GM11168 (cell line): ENCODE results near the gene TCF25.
"Not testable (repeated sequence)": the region's sequence is repeated elsewhere in the genome, so short reads cannot be mapped to it uniquely, and the experiment has no call there.

Source experiments
- in situ Hi-C: fragments of 300-500 bp; cut with MboI; formaldehyde crosslinking; loops from one replicate; pipeline ENCODE4 v1.12.0; 2022; ENCODE audit warnings: low sequenced_read_pairs; ENCODE audit not compliant: unreplicated experiment

The TCF25 gene

DNA sequence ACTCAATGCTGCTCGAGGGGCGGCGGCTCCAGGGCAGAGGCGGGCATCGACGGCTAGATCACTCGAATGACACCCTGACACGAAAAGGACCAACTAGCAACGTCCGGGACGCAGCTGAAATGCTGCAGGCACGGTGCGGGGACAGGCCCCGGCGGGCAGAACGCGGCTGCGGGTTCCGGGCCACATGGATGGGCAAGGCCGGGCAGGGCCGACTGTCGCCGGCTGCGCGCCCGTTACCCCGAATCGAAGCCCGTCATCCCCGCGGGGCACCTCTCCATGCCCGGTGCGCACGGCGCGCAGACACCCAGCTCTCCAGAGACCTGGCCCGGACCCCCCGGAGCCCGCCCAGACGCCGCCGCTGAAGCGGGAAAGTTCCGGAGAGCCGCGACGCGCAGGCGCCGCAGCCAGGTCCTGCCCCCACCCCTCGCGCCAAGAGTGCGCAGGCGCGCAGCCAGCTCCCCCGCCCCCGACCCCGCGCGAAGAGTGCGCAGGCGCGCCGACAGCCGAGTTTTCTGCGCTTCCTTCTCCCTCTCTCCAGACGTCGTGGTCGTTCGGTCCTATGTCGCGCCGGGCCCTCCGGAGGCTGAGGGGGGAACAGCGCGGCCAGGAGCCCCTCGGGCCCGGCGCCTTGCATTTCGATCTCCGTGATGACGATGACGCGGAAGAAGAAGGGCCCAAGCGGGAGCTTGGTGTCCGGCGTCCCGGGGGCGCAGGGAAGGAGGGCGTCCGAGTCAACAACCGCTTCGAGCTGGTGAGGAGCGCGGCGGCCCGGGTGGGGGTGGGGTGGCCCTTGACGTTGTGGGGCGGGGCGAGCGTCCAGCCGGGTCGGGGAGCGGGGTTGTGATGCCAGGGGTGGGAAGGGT lies at the start of gene TCF25:
Gene TCF25 (plus strand): TSS at position 484 of the 863 bp plus-strand sequence. CDS start 76 bp downstream, at position 560.
- in situ Hi-C loops, result no loop called here

GRCh38 chr16:89823824-89824148 lies 49.6 kb upstream of the TCF25 start:
- in situ Hi-C loops, result not testable (repeated sequence)

DNA sequence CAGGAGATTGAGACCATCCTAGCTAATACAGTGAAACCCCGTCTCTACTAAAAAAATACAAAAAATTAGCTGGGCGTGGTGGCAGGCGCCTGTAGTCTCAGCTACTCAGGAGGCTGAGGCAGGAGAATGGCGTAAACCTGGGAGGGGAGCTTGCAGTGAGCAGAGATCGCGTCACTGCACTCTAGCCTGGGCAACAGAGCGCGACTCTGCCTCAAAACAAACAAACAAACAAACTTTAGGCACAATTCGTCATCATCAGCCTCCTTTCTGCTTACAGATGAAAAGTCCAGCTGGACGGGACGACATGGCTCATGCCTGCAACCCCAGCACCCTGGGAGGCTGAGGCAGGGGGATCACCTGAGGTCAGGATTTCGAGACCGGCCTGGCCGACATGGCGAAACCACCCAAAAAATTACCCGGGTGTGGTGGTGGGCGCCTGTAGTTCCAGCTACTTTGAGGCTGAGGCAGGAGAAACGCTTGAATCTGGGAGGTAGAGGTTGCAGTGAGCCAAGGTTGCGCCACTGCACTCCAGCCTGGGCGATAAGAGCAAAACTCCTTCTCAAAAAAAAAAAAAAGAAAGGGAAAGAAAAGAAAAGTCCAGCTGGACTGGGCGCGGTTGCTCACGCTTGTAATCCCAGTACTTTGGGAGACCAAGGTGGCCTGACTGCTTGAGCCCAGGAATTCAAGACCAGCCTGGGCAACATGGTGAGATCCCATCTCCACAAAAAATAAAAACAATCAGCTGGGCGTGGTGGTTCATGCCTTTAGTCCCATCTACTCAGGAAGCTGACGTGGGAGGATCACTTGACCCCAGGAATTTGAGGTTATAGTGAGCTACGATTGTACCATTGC lies 46.6 kb upstream of the TCF25 start:
- in situ Hi-C loops, result no loop called here

GRCh38 chr16:89827383-89828198 lies 45.8 kb upstream of the TCF25 start:
- in situ Hi-C loops, result no loop called here

- in situ Hi-C loops, result no loop called here
Observed at GRCh38 chr16:89828199-89828869, 45.1 kb upstream of the TCF25 start, which contains the start of gene SPIRE2. Gene SPIRE2 (plus strand): TSS chr16:89828475. CDS start chr16:89828551, 76 bp downstream.

- in situ Hi-C loops, result no loop called here
Observed at GRCh38 chr16:89828870-89829629, 44.3 kb upstream of the TCF25 start.

GRCh38 chr16:89829630-89830437 lies 43.6 kb upstream of the TCF25 start:
- in situ Hi-C loops, result no loop called here

GRCh38 chr16:89831810-89832328 lies 41.5 kb upstream of the TCF25 start:
- in situ Hi-C loops, result no loop called here

- in situ Hi-C loops, result not testable (repeated sequence)
Observed at GRCh38 chr16:89833664-89834363, 39.6 kb upstream of the TCF25 start.

DNA sequence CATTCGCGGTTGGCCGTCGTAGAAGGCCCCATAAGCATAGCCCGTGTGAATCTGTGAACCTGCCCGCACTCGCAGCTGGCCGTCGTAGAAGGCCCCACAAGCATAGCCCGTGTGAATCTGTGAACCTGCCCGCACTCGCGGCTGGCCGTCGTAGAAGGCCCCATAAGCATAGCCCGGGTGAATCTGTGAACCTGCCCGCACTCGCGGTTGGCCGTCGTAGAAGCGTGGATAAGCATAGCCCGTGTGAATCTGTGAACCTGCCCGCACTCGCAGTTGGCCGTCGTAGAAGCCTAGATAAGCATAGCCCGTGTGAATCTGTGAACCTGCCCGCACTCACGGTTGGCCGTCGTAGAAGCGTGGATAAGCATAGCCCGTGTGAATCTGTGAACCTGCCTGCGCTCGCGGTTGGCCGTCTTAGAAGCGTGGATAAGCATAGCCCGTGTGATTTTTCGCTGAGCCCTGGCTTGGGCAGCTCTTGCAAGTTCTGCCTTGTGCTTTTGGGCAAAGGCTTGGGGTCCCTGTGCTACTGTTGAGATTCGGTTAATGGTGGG lies 38.5 kb upstream of the TCF25 start:
- in situ Hi-C loops, result not testable (repeated sequence)

GRCh38 chr16:89836484-89836883 lies 36.9 kb upstream of the TCF25 start:
- in situ Hi-C loops, result not testable (repeated sequence)

GRCh38 chr16:89837014-89837546 lies 36.3 kb upstream of the TCF25 start:
- in situ Hi-C loops, result no loop called here

GRCh38 chr16:89841275-89841674 lies 32.1 kb upstream of the TCF25 start:
- in situ Hi-C loops, result no loop called here

DNA sequence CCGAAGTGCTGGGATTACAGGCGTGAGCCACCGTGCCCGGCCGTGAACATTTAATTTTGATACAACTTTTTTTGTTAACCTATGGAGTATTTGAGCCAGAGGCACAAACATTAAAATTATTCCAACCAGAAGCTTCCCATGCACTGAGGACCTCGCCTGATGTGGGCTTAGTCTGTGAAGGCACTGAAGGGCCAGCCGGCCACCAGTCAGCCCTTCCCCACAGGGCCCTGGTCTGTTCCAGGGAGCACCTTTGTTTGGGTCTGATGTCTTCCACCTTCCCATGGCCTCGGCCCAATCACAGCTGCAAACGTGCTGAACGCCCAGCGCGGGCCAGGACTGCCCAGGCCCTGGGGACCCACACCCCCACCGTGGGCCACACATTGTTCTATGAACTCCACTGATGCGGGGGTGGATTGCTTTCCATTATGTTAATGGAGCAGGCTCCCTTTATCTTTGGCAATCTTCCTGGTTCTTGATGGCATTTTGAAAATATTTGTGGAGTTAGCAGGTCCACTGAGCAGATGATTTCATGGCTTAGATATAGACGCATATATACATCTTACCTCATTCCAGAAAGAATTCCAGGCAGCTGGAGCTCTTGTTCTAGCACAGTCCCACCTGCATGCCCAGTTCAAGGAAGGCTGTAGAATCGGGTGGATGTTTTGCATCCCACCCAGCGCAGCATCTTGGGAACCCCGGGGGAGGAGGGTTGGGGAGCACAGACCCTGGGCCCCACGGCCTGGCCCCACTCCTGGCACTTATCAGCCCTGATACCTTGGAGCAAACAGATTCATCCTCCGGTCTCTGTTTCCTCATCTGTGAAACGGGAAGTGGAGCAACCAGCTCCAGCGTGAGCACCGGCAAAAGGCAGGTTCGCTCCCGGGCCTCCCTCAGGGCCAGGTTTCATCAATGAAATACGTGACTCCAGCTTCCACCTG lies 30.7 kb upstream of the TCF25 start:
- in situ Hi-C loops, result no loop called here

GRCh38 chr16:89843409-89844350 lies 29.7 kb upstream of the TCF25 start:
- in situ Hi-C loops, result no loop called here
